Astrocyte (in vitro differentiated cells and primary cell): Measurements from ENCODE around the gene KCNMB2. TPM values are rescaled to one million over a fixed set of nuclear protein-coding genes. Genes with fewer than 3 reads are reported as not detected.

Experiments
- DNase-seq: peaks from one replicate; pipeline ENCODE4 v3.0.0-alpha.2; 2010; ENCODE audit warnings: low read depth
- FAIRE-seq: peaks from 2 replicates; lab custom pipeline; 2011; peaks lifted over from hg19 to GRCh38; lab: Jason Lieb, UNC
- H2AFZ ChIP-seq: 2 replicates; pipeline ENCODE4 v1.6.0; 2012; ENCODE audit warnings: low read depth, low read length, inconsistent platforms
- H3K27ac ChIP-seq: 2 replicates; pipeline ENCODE4 v1.5.1; 2011; ENCODE audit warnings: low read depth, low read length, inconsistent platforms
- H3K27me3 ChIP-seq: 2 replicates; pipeline ENCODE4 v1.6.0; 2011; ENCODE audit warnings: low read length, inconsistent platforms; ENCODE audit not compliant: insufficient read depth
- H3K36me3 ChIP-seq: 2 replicates; pipeline ENCODE4 v1.5.1; 2011; ENCODE audit warnings: low read length, inconsistent platforms; ENCODE audit not compliant: insufficient read depth
- H3K4me1 ChIP-seq: 2 replicates; pipeline ENCODE4 v1.5.1; 2011; ENCODE audit warnings: low read length, inconsistent platforms; ENCODE audit not compliant: insufficient read depth
- H3K4me2 ChIP-seq: 2 replicates; pipeline ENCODE4 v1.6.0; 2012; ENCODE audit warnings: low read length, inconsistent platforms
- H3K4me3 ChIP-seq: 2 replicates; pipeline ENCODE4 v1.5.1; 2011; ENCODE audit warnings: low read depth, mild to moderate bottlenecking, low read length, inconsistent platforms; ENCODE audit not compliant: insufficient read depth
- H3K79me2 ChIP-seq: 2 replicates; pipeline ENCODE4 v1.6.0; 2012; ENCODE audit warnings: mild to moderate bottlenecking, low read length, inconsistent platforms; ENCODE audit not compliant: insufficient read depth
- H3K9ac ChIP-seq: 2 replicates; pipeline ENCODE4 v1.6.0; 2012; ENCODE audit warnings: mild to moderate bottlenecking, low read length, inconsistent platforms
- H3K9me3 ChIP-seq: 2 replicates; pipeline ENCODE4 v1.5.1; 2012; ENCODE audit warnings: low read depth, mild to moderate bottlenecking, low read length, inconsistent platforms; ENCODE audit not compliant: insufficient read depth
- H4K20me1 ChIP-seq: 2 replicates; pipeline ENCODE4 v1.6.0; 2012; ENCODE audit warnings: low read length, inconsistent platforms; ENCODE audit not compliant: insufficient read depth
- H3K27ac Mint-ChIP-seq: one replicate; pipeline ENCODE4 v1.8.0; 2021; ENCODE audit warnings: mild to moderate bottlenecking, mixed read lengths; ENCODE audit not compliant: unreplicated experiment
- H3K27me3 Mint-ChIP-seq: one replicate; pipeline ENCODE4 v1.8.0; 2021; ENCODE audit warnings: low read depth, mixed read lengths; ENCODE audit not compliant: unreplicated experiment
- H3K36me3 Mint-ChIP-seq: one replicate; pipeline ENCODE4 v1.8.0; 2021; ENCODE audit warnings: low read depth, mixed read lengths; ENCODE audit not compliant: unreplicated experiment
- H3K4me1 Mint-ChIP-seq: one replicate; pipeline ENCODE4 v1.8.0; 2021; ENCODE audit warnings: low read depth, mixed read lengths; ENCODE audit not compliant: unreplicated experiment
- H3K4me3 Mint-ChIP-seq: one replicate; pipeline ENCODE4 v1.8.0; 2021; ENCODE audit warnings: mild to moderate bottlenecking, moderate library complexity, mixed read lengths; ENCODE audit not compliant: unreplicated experiment
- H3K9me3 Mint-ChIP-seq: one replicate; pipeline ENCODE4 v1.8.0; 2021; ENCODE audit warnings: mild to moderate bottlenecking, mixed read lengths; ENCODE audit not compliant: unreplicated experiment
- CTCF ChIP-seq: IDR thresholded peaks from 2 replicates; pipeline ENCODE4 v1.5.1; 2011; ENCODE audit warnings: low read depth, mild to moderate bottlenecking, inconsistent platforms, low read length, moderate library complexity; ENCODE audit not compliant: insufficient read depth
- EZH2 ChIP-seq: IDR thresholded peaks from 2 replicates; pipeline ENCODE4 v1.6.1; 2012; ENCODE audit warnings: mild to moderate bottlenecking, low read length, inconsistent platforms; ENCODE audit not compliant: insufficient read depth
- total RNA-seq: library from RNA; stranded (reverse); gene quantifications from 2 replicates; pipeline ENCODE4 v1.2.1, GENCODE V29; 2021

Gene KCNMB2
- total RNA-seq, 1 donor from 2014 or later: not detected

GRCh38 chr3:178585454-178585853, 49.2 kb downstream of the KCNMB2 start:
- Histone ChIP-seq H3K36me3 (no peaks in the 10 kb centered on the region), H2AFZ (no peak overlapping the region), H4K20me1 (no peaks in the 10 kb centered on the region), H3K9ac (no peak overlapping the region), H3K79me2 (no peaks in the 10 kb centered on the region), H3K4me2 (no peak overlapping the region), H3K4me3 (no peak overlapping the region), H3K9me3 (no peaks in the 10 kb centered on the region), H3K27me3 (no peaks in the 10 kb centered on the region), H3K27ac (no peak overlapping the region), H3K4me1 (no peaks in the 10 kb centered on the region)
- H3K9me3 Mint-ChIP-seq: peaks cover 4% of the 10 kb centered on the region
- TF ChIP-seq EZH2 (no peak), CTCF (no peak)
- H3K27me3 Mint-ChIP-seq: no peaks in the 10 kb centered on the region
- H3K36me3 Mint-ChIP-seq: no peaks in the 10 kb centered on the region
- DNase-seq: no peak
- H3K27ac Mint-ChIP-seq: no peak overlapping the region
- FAIRE-seq: no peak
- H3K4me3 Mint-ChIP-seq: no peak overlapping the region
- H3K4me1 Mint-ChIP-seq: no peaks in the 10 kb centered on the region

GRCh38 chr3:178586076-178586475, 49.8 kb downstream of the KCNMB2 start:
- H3K36me3 ChIP-seq: no peaks in the 10 kb centered on the region
- no peak for FAIRE-seq
- H3K4me1 Mint-ChIP-seq: no peaks in the 10 kb centered on the region
- no peaks in the 10 kb centered on the region for H3K27me3 ChIP-seq
- TF ChIP-seq CTCF (no peak), EZH2 (no peak)
- H3K4me2 ChIP-seq: no peak overlapping the region
- H3K36me3 Mint-ChIP-seq: no peaks in the 10 kb centered on the region
- no peaks in the 10 kb centered on the region for H3K4me1 ChIP-seq
- no peak overlapping the region for H3K4me3 ChIP-seq
- H3K4me3 Mint-ChIP-seq: no peak overlapping the region
- H4K20me1 ChIP-seq: no peaks in the 10 kb centered on the region
- no peak overlapping the region for H3K27ac Mint-ChIP-seq
- H3K9ac ChIP-seq: no peak overlapping the region
- H3K79me2 ChIP-seq: no peaks in the 10 kb centered on the region
- H3K27ac ChIP-seq: no peak overlapping the region
- no peak for DNase-seq
- no peaks in the 10 kb centered on the region for H3K27me3 Mint-ChIP-seq
- H3K9me3 ChIP-seq: no peaks in the 10 kb centered on the region
- peaks cover 2% of the 10 kb centered on the region for H3K9me3 Mint-ChIP-seq
- no peak overlapping the region for H2AFZ ChIP-seq

DNA sequence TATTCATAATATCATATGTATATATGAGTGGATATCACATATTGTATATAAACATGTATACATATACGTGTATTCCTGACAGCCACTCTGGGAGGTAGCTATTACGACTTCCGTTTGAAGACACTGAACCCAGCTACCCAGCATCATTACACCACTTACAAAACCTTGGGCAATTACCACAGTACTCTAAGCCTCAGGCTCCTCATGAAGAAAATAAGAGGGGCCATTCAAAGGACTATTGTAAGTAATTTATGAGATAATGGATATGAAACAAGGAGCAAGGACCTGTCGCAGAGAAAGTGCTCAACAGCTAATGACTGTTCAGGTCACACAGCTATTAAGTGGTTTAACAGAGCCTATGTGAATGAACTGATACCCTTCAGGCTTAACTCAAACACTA, 52.4 kb downstream of the KCNMB2 start:
- Mint-ChIP-seq H3K27ac (no peak overlapping the region), H3K36me3 (no peaks in the 10 kb centered on the region), H3K27me3 (no peaks in the 10 kb centered on the region), H3K9me3 (no peaks in the 10 kb centered on the region), H3K4me3 (no peak overlapping the region), H3K4me1 (no peaks in the 10 kb centered on the region)
- no peaks in the 10 kb centered on the region for H3K9me3 ChIP-seq
- H3K4me1 ChIP-seq: no peaks in the 10 kb centered on the region
- FAIRE-seq (no peak), DNase-seq (no peak)
- H3K4me2 ChIP-seq: no peak overlapping the region
- TF ChIP-seq EZH2 (no peak), CTCF (no peak)
- H3K27ac ChIP-seq: no peak overlapping the region
- no peak overlapping the region for H2AFZ ChIP-seq
- H3K9ac ChIP-seq: no peak overlapping the region
- no peaks in the 10 kb centered on the region for H3K36me3 ChIP-seq
- H3K4me3 ChIP-seq: no peak overlapping the region
- H3K27me3 ChIP-seq: no peaks in the 10 kb centered on the region
- H4K20me1 ChIP-seq: no peaks in the 10 kb centered on the region
- no peaks in the 10 kb centered on the region for H3K79me2 ChIP-seq
